Neural progenitor cell (in vitro differentiated cells): ENCODE measurements around the gene TMUB1.

ENCODE experiments used
- EZH2 ChIP-seq: fragments of 200-600 bp; sonication (generic); IDR thresholded peaks from 2 replicates; pipeline ENCODE4 v1.6.1; 2017; ENCODE audit warnings: antibody characterized with exemption, mild to moderate bottlenecking, moderate library complexity
- TF ChIP-seq, protein P1 (sequence below): fragments of 200-600 bp; sonication (generic); IDR thresholded peaks from 2 replicates; pipeline ENCODE4 v1.5.1; 2017; ENCODE audit warnings: antibody characterized with exemption, mild to moderate bottlenecking

DNA sequence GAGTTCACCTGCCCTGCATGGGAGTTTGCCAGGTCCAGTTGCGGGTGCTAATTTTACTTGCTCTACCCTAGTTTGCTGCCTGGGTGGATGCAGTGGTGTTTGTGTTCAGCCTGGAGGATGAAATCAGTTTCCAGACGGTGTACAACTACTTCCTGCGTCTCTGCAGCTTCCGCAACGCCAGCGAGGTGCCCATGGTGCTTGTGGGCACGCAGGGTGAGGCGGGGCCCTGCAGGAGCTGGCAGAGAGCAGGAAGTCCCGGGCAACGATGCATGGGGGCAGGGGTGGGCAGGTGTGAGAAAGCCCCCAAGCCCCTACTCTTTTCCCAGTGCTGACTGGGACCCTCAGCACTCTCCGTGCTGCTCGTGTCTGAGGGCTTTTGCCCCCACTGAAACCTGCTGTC is 34.3 kb upstream of the TMUB1 start:
- TF ChIP-seq, protein P1, sequence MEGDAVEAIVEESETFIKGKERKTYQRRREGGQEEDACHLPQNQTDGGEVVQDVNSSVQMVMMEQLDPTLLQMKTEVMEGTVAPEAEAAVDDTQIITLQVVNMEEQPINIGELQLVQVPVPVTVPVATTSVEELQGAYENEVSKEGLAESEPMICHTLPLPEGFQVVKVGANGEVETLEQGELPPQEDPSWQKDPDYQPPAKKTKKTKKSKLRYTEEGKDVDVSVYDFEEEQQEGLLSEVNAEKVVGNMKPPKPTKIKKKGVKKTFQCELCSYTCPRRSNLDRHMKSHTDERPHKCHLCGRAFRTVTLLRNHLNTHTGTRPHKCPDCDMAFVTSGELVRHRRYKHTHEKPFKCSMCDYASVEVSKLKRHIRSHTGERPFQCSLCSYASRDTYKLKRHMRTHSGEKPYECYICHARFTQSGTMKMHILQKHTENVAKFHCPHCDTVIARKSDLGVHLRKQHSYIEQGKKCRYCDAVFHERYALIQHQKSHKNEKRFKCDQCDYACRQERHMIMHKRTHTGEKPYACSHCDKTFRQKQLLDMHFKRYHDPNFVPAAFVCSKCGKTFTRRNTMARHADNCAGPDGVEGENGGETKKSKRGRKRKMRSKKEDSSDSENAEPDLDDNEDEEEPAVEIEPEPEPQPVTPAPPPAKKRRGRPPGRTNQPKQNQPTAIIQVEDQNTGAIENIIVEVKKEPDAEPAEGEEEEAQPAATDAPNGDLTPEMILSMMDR, result no peak
- TF ChIP-seq EZH2, result no peak
